GM18508 (cell line): ENCODE results near the gene GDF2.

Experiments
- ATAC-seq: cut with Tn5 transposase; IDR thresholded peaks from one replicate; pipeline ENCODE4 v1.9.1; 2021; ENCODE audit warnings: moderate number of reproducible peaks; ENCODE audit not compliant: insufficient read depth, unreplicated experiment

The GDF2 gene

GRCh38 chr10:47322300-47323061 lies at the start of gene GDF2:
Gene GDF2, plus strand, starts transcription at chr10:47322454. Its CDS starts 215 bp downstream, at chr10:47322669.
- no peak for ATAC-seq

- ATAC-seq: no peak
Measured at GRCh38 chr10:47276071-47276470, 46.2 kb upstream of the GDF2 start.

GRCh38 chr10:47276576-47277351 lies 45.5 kb upstream of the GDF2 start:
- no peak for ATAC-seq

- ATAC-seq: no peak
Measured at GRCh38 chr10:47277352-47278151, 44.7 kb upstream of the GDF2 start.

- ATAC-seq: no peak
Measured at GRCh38 chr10:47278152-47278473, 44.1 kb upstream of the GDF2 start.

- ATAC-seq: no peak
Measured at GRCh38 chr10:47278720-47279119, 43.5 kb upstream of the GDF2 start.

- no peak for ATAC-seq
Measured at GRCh38 chr10:47279276-47279675, 43.0 kb upstream of the GDF2 start.

GRCh38 chr10:47282005-47282656 lies 40.1 kb upstream of the GDF2 start:
- no peak for ATAC-seq

- no peak for ATAC-seq
Measured at GRCh38 chr10:47282657-47283018, 39.6 kb upstream of the GDF2 start.

- ATAC-seq: no peak
Measured at GRCh38 chr10:47283101-47283630, 39.1 kb upstream of the GDF2 start.

GRCh38 chr10:47283848-47284247 lies 38.4 kb upstream of the GDF2 start:
- ATAC-seq: no peak

- ATAC-seq: no peak
Measured at GRCh38 chr10:47285381-47286115, 36.7 kb upstream of the GDF2 start.

- no peak for ATAC-seq
Measured at GRCh38 chr10:47286116-47286505, 36.1 kb upstream of the GDF2 start.

GRCh38 chr10:47286591-47287315 lies 35.5 kb upstream of the GDF2 start:
- no peak for ATAC-seq

- ATAC-seq: no peak
Measured at GRCh38 chr10:47287365-47287802, 34.9 kb upstream of the GDF2 start.

GRCh38 chr10:47287805-47288204 lies 34.4 kb upstream of the GDF2 start:
- no peak for ATAC-seq

GRCh38 chr10:47288236-47288635 lies 34.0 kb upstream of the GDF2 start:
- ATAC-seq: no peak

GRCh38 chr10:47288916-47289495 lies 33.2 kb upstream of the GDF2 start:
- no peak for ATAC-seq

GRCh38 chr10:47289921-47290320 lies 32.3 kb upstream of the GDF2 start:
- no peak for ATAC-seq
